NCI-H187 treated with DMSO at 0.1 percent for 48 hours (cell line): ENCODE results near the gene GRIN3A.
"Not testable (repeated sequence)": the region's sequence is repeated elsewhere in the genome, so short reads cannot be mapped to it uniquely, and the experiment has no call there.

Source experiments
- DNase-seq: peaks from one replicate; lab custom pipeline; 2025; lab: John Stamatoyannopoulos, UW

The GRIN3A gene

DNA sequence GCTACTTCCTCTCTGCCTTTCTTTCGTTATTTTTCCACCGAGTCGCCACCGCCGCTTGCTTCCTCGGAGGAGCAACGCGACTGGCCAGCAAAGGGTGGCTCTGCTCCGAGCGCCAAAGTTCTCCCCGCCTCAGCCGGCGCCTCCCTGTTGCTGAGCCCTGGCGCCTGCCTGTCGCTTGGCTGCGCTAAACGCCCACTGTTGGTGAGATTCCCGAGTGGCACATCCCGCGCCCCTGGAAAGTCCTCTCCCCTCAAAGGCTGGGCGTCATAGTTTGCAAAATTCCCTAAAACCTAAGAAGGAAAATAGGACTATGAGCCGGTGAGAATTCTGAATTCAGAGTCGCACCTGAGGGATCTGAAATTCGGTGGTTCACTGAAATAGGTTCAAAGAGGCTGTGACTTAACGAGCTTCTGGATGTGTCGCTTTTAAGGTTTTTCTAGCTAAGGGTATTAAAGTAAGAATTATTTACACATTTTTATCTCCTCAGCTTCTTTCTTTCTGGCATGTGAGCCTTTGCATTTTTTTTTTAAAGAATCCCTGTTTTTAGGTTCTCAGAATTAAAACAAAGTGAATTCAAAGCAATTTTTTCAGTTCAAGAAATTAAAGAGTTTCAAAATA is at the start of gene GRIN3A:
Gene GRIN3A, minus strand, starts transcription at position 82 of the 618 bp plus-strand sequence. CDS start 668 bp downstream, outside the sequence.
- DNase-seq = no peak

- no peak for DNase-seq
Observed at GRCh38 chr9:101787891-101788290, 49.4 kb upstream of the GRIN3A start.

- DNase-seq = no peak
Observed at GRCh38 chr9:101778332-101778731, 39.9 kb upstream of the GRIN3A start.

- DNase-seq = no peak
Observed at GRCh38 chr9:101764472-101764871, 26.0 kb upstream of the GRIN3A start.

DNA sequence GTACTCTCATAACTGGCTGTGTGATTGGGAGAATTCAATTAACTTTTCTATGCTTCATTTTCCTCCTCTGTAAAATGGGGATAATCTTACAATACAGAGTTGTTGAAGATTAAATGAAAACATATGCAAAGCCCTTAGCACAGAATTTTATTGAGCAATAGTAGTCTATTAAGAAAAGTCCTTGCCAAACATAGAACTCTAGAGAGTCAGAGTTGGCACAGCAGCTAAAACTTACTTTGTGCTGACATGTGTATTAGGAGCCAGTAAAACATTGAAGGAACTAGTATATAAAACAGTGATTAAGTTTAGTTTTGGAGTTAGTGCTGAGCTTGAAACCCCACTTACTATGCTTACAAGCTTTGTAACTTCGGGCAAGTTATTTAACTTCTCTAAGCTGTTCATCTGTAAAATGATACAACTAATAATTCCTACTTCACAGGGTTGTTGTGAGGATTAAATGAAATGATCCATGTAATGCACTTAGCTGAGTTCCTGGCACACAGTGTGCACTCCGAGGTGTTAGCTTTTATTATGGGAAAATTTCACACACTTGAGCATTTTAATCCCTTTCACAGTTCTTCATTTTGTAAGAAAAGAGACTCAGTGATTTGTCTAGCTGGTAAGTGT is 20.0 kb upstream of the GRIN3A start:
- DNase-seq = no peak

GRCh38 chr9:101753716-101754115 is 15.3 kb upstream of the GRIN3A start:
- DNase-seq = no peak

DNA sequence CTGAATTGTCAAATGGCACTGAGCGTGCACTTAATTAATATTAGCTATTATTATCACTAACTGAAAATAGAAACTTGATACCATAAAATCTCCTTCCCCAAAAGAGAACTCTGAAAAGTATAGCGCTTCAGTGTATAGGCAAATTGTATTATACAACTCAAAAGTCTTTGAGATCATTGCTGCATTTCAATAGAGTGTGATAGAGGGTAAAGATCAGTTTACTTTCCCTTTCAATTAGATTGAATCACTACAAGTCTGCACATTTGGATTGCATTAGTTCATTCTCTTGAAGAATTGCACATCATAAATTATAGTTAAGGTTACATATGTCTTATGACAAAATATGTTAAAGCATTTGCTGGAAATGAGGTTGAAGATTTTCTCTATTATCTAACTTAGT is 13.4 kb upstream of the GRIN3A start:
- no peak for DNase-seq

- no peak for DNase-seq
Observed at GRCh38 chr9:101739311-101739710, 864 bp upstream of the GRIN3A start.

GRCh38 chr9:101737705-101738565 is 512 bp downstream of the GRIN3A start:
- DNase-seq = no peak

- no peak for DNase-seq
Observed at GRCh38 chr9:101737165-101737704, 1.2 kb downstream of the GRIN3A start.

DNA sequence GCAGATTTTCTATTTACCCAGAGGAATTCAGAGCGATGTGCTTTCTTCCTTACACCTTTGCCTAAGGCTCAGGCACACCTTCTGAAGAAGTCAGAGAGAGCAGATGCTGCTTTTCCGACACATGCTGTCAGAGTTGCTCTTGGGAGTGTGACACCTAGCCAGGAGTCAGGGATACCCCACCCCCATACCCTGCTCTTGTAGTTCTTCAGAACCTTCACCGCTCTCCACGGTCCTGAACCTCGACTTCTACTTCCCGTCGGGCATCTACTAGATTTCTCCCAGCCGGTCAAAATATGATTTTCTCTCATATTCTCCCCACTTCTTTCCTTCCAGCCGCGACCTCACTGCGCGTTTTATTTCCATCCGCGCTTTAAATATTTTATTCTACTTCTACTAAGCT is 1.7 kb downstream of the GRIN3A start:
- no peak for DNase-seq

DNA sequence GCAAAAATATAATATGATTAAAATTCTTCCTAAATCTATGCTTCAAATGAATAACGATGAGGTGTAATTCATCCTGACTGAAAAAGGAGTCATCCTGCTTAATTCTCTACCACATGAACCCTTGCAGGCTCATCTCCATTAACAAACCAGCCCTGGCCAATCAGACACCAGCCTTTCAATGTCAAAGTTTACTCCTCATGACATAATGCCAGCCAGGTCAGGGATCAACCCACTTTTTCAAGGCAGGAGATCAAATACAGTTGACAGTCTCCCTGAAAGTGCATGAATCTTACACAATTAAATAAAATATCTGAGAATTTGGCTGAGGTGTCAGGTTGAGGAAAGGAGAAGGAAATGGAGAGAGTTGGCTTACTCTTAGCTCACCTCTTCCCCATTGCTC is 7.0 kb downstream of the GRIN3A start:
- no peak for DNase-seq

- no peak for DNase-seq
Observed at GRCh38 chr9:101727612-101728524, 10.6 kb downstream of the GRIN3A start.

DNA sequence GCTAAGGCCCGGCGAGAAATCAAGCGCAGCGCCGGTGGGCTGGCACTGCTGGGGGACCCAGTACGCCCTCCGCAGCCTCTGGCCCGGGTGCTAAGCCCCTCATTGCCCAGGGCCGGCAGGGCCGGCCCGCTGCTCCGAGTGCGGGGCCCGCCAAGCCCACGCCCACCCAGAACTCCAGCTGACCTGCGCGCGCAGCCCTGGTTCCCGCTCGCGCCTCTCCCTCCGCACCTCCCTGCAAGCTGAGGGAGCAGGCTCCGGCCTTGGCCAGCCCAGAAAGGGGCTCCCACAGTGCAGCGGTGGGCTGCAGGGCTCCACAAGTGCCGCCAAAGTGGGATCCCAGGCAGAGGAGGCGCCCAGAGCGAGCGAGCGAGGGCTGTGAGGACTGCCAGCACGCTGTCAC is 14.2 kb downstream of the GRIN3A start:
- DNase-seq = not testable (repeated sequence)

GRCh38 chr9:101718192-101718591 is 20.3 kb downstream of the GRIN3A start:
- no peak for DNase-seq

DNA sequence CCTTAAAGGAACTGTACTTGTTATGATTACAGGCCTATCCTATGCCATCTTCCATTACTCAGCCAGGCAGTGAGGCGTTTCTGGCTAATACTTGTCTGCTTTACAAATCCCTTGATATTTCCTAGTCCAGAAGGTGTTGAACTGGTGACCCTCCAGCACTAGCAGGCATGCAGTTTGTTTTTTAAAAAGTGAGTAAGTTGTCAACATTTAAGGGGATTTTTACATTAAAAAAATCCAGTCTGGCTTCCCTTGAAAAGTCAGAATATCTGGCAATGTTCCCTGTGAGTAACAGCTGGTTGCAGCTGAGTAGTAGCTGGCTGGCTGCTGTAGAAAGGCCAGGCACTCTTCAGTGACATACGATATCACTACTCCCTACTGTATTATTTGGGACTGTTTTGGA is 21.8 kb downstream of the GRIN3A start:
- DNase-seq = no peak

DNA sequence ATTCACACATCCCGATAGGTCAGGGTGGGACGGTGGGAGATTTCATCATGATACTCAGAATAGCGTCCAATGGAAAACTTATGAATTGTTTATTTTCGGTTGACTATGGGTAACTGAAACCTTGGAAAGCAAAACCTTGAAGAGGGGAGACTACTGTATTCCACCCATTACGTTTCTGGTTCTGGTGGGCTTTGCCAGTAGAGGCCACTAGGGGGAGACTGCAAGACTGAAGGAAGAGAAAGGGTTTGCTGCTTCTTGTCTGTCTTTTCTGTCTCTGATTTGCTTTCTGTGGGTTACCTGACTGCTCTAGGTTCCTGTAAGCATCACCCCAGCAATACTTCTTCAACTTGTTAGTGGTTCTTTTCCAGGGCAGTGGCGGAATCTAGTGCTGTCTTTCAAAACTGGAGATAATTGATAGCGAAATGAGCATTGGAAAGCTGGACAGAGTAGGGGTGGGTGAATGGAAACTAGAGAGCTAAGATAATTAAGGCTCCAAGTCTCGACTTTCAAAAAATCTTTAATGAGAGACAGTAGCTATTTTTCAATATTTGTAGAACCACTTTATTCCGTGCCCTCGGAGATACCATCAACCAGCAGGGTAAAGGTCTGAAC is 27.0 kb downstream of the GRIN3A start:
- no peak for DNase-seq

GRCh38 chr9:101708855-101709254 is 29.6 kb downstream of the GRIN3A start:
- no peak for DNase-seq

- DNase-seq = no peak
Observed at GRCh38 chr9:101707721-101708120, 30.7 kb downstream of the GRIN3A start.

DNA sequence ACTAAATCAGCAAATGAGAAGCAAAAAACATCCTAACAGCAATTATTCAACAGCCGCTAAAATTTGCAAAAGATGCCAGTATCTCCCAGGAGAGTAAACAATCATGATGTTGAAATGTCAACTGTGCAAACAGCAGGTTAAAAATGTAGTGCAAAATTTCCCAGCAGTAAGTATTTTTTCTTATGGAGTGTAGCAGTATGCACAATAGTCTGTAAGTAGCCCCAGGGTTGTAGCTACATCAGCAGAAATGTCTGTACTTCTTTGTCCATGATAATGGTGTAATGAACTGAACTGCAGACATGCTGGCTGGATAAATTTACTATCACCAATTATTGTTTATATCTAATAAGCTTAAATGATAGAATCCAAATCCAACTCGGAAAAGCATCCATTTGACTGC is 31.4 kb downstream of the GRIN3A start:
- no peak for DNase-seq

GRCh38 chr9:101706261-101706798 is 32.1 kb downstream of the GRIN3A start:
- DNase-seq = no peak
